Measurements from ENCODE around the gene CERKL.

Gene CERKL

DNA sequence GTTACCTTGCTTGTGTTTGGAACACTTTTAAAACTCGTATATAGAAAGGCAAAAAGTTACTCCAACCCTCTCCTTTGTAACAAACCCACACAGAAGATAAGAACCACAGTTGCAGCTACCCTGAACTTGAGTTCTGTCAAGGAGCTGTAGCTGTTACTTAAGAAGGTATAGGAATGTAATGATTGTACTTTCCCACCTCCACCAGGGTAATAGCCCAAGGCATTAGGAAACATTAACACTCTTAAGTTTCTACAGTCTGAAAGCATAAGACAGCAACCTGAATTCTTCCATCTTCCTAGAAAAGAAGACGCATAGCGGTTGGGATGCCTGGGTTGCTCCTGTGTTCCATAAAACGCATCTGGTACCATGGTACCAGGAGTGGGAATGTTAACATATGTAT, 156.7 kb downstream of the CERKL start:
- Histone ChIP-seq H3K27me3 (ENCODE audit: control insufficient read depth, insufficient read depth, low read length) (no peaks in the 10 kb centered on the region), H3K9me3 (ENCODE audit: control insufficient read depth, low read length) (no peaks in the 10 kb centered on the region), H3K9ac (no peak overlapping the region), H3K79me2 (no peaks in the 10 kb centered on the region), H3K4me2 (ENCODE audit: low read length) (no peak overlapping the region), H3K4me3 (ENCODE audit: low read depth, low read length) (no peak overlapping the region), H2AFZ (no peak overlapping the region), H3K36me3 (ENCODE audit: control insufficient read depth, insufficient read depth, low read length) (no peaks in the 10 kb centered on the region), H3K4me1 (no peaks in the 10 kb centered on the region), H3K27ac (no peak overlapping the region)
- TF ChIP-seq, protein P1, sequence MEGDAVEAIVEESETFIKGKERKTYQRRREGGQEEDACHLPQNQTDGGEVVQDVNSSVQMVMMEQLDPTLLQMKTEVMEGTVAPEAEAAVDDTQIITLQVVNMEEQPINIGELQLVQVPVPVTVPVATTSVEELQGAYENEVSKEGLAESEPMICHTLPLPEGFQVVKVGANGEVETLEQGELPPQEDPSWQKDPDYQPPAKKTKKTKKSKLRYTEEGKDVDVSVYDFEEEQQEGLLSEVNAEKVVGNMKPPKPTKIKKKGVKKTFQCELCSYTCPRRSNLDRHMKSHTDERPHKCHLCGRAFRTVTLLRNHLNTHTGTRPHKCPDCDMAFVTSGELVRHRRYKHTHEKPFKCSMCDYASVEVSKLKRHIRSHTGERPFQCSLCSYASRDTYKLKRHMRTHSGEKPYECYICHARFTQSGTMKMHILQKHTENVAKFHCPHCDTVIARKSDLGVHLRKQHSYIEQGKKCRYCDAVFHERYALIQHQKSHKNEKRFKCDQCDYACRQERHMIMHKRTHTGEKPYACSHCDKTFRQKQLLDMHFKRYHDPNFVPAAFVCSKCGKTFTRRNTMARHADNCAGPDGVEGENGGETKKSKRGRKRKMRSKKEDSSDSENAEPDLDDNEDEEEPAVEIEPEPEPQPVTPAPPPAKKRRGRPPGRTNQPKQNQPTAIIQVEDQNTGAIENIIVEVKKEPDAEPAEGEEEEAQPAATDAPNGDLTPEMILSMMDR (IDR thresholded peaks at IDR 0.05): no peak

DNA sequence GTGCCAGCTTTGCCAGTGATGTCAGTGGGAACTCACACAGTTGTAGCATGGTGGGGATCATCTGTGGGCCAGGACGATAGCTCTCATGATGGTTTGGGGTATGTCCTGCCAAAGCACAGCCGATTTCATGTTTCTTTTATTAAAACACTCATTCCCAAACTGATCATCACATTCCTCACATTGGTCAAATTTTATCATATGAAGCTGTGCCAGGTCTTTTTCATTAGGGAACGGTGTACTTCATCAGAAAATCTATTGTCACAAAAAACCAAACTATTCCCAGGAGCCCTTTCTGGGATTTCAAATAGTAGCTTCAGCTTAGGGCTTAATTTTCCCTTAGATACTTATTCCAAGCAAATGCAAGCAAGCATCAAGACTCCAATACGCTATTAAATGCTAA, 157.7 kb downstream of the CERKL start:
- Histone ChIP-seq H3K79me2 (no peaks in the 10 kb centered on the region), H3K27me3 (ENCODE audit: control insufficient read depth, insufficient read depth, low read length) (no peaks in the 10 kb centered on the region), H3K36me3 (ENCODE audit: control insufficient read depth, insufficient read depth, low read length) (no peaks in the 10 kb centered on the region), H3K27ac (no peak overlapping the region), H2AFZ (no peak overlapping the region), H3K9me3 (ENCODE audit: control insufficient read depth, low read length) (no peaks in the 10 kb centered on the region), H3K4me1 (no peaks in the 10 kb centered on the region), H3K4me3 (ENCODE audit: low read depth, low read length) (no peak overlapping the region), H3K9ac (no peak overlapping the region), H3K4me2 (ENCODE audit: low read length) (no peak overlapping the region)
- TF ChIP-seq, protein P1 (IDR thresholded peaks at IDR 0.05): no peak
